HG03108 (cell line): ENCODE data around the gene WNT10A.
"Not testable (repeated sequence)": the region's sequence is repeated elsewhere in the genome, so short reads cannot be mapped to it uniquely, and the experiment has no call there.

Experiments used
- ATAC-seq: cut with Tn5 transposase; IDR thresholded peaks from one replicate; pipeline ENCODE4 v1.9.1; 2021; ENCODE audit warnings: moderate library complexity; ENCODE audit not compliant: unreplicated experiment

WNT10A gene

DNA sequence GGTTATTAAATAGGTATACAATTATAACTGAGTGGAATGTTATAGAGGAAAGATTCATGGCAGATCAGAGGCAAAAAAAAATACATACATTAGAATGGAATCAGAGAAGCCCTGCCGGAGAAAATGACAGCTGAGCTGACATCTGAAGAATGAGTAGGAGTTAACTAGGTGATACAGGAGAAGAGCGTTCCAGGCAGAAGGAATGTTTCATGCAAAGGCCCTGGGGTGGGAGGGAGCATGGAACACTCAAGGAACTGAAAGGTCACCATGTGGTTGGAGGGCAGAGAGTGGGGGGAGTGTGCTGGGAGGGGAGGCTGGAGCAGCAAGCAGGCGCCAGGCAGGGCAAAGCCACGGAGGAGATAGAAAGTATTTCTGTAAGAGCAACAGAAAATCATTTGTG, 47.2 kb downstream of the WNT10A start:
- no peak for ATAC-seq

- ATAC-seq = not testable (repeated sequence)
These were observed 49.8 kb downstream of the WNT10A start for GRCh38 chr2:218930488-218930887.

- ATAC-seq = not testable (repeated sequence)
These were observed 51.1 kb downstream of the WNT10A start for GRCh38 chr2:218931751-218932150.
